AG04449 (cell line): Measurements from ENCODE around the gene CUL1.

Experiments
- CTCF ChIA-PET: fragments of 350-600 bp; formaldehyde crosslinking; extraction: SDS; loops from one replicate; lab custom pipeline; 2021; ENCODE audit warnings: antibody characterized with exemption; lab: Yijun Ruan, JAX
- POLR2A ChIA-PET: fragments of 400-600, 350-600 bp; formaldehyde crosslinking; extraction: SDS; loops from one replicate; lab custom pipeline; 2020; ENCODE audit warnings: antibody characterized with exemption, inconsistent platforms; lab: Yijun Ruan, JAX
- DNase-seq: peaks from one replicate; pipeline ENCODE4 v3.0.0-alpha.2; 2010; ENCODE audit warnings: low read depth, low spot score
- H3K4me3 ChIP-seq: 2 replicates; pipeline ENCODE4 v1.5.1; 2011; ENCODE audit warnings: low read depth, mild to moderate bottlenecking, control low read depth, low read length
- CTCF ChIP-seq: IDR thresholded peaks from one replicate; pipeline ENCODE4 v1.5.1; 2011; ENCODE audit warnings: mild to moderate bottlenecking, moderate library complexity, low read length, control low read depth, inconsistent platforms; ENCODE audit not compliant: insufficient read depth; ENCODE audit errors: missing control alignments

The CUL1 gene

GRCh38 chr7:148732862-148733261, 34.2 kb downstream of the CUL1 start:
- CTCF ChIA-PET, result no interaction called here

GRCh38 chr7:148733496-148733895, 34.8 kb downstream of the CUL1 start:
- no peak for DNase-seq
- no peak for TF ChIP-seq CTCF
- ChIA-PET CTCF (no interaction called here), POLR2A (no interaction called here)
- no peak overlapping the region for H3K4me3 ChIP-seq

More at GRCh38 chr7:148732862-148733261, 34.2 kb downstream of the CUL1 start:
- H3K4me3 ChIP-seq, result no peak overlapping the region
- POLR2A ChIA-PET, result no interaction called here
- DNase-seq, result no peak
- TF ChIP-seq CTCF, result no peak

- POLR2A ChIA-PET, result no interaction called here
Observed at GRCh38 chr7:148735141-148735540, 36.4 kb downstream of the CUL1 start.

GRCh38 chr7:148735967-148736366, 37.3 kb downstream of the CUL1 start:
- H3K4me3 ChIP-seq, result no peak overlapping the region
- no peak for TF ChIP-seq CTCF
- ChIA-PET CTCF (no interaction called here), POLR2A (no interaction called here)
- DNase-seq, result no peak

More at GRCh38 chr7:148735141-148735540, 36.4 kb downstream of the CUL1 start:
- CTCF ChIA-PET, result no interaction called here
- no peak overlapping the region for H3K4me3 ChIP-seq
- no peak for DNase-seq
- no peak for TF ChIP-seq CTCF

GRCh38 chr7:148738737-148739535, 40.2 kb downstream of the CUL1 start:
- H3K4me3 ChIP-seq, result no peak overlapping the region
- no peak for DNase-seq
- no peak for TF ChIP-seq CTCF
- ChIA-PET CTCF (interaction anchor here (1.3 kb wide), 1 partner anchor 10 kb away, joined by 6 read pairs; no protein-coding TSS in a partner anchor), POLR2A (no interaction called here)

GRCh38 chr7:148746135-148746534, 47.4 kb downstream of the CUL1 start:
- POLR2A ChIA-PET, result no interaction called here
- CTCF ChIA-PET, result interaction anchor here (0.8 kb wide), 1 partner anchor 42 kb away, joined by 4 read pairs; no protein-coding TSS in a partner anchor
- no peak for DNase-seq
- TF ChIP-seq CTCF, result no peak
- H3K4me3 ChIP-seq, result no peak overlapping the region
